ENCODE results near the gene MAN2C1. TPM values are rescaled to one million over a fixed set of nuclear protein-coding genes. Genes with fewer than 3 reads are reported as not detected.

The MAN2C1 gene
- total RNA-seq, result 99.9 and 144 TPM in 2 replicates

GRCh38 chr15:75367913-75368688 lies at the start of gene MAN2C1:
TSS of gene MAN2C1 (minus strand) at chr15:75368607. CDS start at chr15:75368583, 24 bp downstream.

DNA sequence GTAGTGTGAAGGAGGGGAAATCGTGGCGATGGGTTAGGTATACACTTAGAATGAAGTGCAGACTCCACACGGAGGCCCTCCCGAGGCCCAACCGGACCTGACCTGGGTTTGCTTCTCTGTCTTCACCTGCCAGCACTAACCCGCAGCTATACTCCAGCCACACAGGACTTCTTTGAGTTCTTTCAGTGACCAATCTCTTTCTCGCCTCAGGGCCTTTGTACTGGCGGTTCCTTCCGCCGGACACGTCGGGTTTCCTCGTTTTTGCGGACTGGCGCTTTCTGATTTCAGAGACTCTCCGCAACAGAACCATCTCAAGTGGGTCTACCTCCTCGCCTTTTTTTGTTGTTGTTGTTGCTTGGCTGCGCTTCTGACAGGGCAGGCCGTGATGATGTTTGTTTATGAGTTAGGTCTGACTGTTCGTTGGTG lies 21.6 kb downstream of the MAN2C1 start, which contains the start of gene NEIL1:
Gene NEIL1, plus strand, starts transcription at position 244 of the 426 bp plus-strand sequence. CDS start 1,867 bp downstream, outside the sequence.

DNA sequence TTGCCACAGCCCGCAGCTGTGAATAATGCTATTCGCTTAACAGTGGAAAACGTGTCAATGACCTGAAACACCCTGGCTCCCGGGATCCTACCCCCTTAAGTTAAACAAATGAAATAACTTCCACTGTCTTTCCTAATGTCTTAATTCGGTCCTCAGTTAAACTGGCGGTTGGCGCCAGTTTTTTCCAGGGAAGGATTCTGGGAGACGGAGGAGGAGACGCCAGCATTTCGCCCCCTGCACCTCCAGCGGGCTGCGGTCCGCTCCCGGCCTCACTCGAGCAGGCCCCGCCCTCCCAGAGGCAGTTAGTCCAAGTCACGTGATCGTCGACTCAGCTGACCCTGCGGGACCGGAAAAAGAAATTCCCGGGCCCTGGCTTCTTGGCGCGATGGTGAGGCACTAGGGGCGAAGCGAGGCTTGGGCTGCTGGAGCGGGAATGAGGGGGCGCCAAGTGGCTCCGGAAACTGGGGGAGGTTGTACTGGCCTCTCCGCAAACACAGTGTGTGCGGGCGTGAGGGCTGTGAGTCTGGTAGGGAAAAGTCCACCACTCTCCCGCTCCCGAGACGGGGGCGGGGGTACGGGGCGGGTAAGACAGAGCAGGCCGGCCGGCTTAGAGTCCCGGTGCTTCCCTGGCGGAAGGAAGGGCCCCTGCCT lies 32.6 kb downstream of the MAN2C1 start, which contains the start of gene COMMD4:
Gene COMMD4, plus strand, starts transcription at position 359 of the 651 bp plus-strand sequence. Its CDS starts 27 bp downstream, at position 386.

Other genes with a start within 250 kb of the MAN2C1 start
- gene C15orf39, start 166.7 kb downstream of the MAN2C1 start, total RNA-seq, result 13.1 and 14.5 TPM in 2 replicates
- not detected in 2 replicates for gene GOLGA6C, start 110.3 kb downstream of the MAN2C1 start, total RNA-seq
- not detected in 2 replicates for gene GOLGA6D, start 85.8 kb downstream of the MAN2C1 start, total RNA-seq
- gene COMMD4, start 32.5 kb downstream of the MAN2C1 start, total RNA-seq, result 45.5 and 76.9 TPM in 2 replicates
- gene NEIL1, start 21.6 kb downstream of the MAN2C1 start, total RNA-seq, result 6.6 and 24.7 TPM in 2 replicates
- 35.3 and 43.7 TPM in 2 replicates for gene SIN3A, start 83.1 kb upstream of the MAN2C1 start, total RNA-seq
- 18.4 and 20.8 TPM in 2 replicates for gene PTPN9, start 210.7 kb upstream of the MAN2C1 start, total RNA-seq

Measured in placental epithelial cell (primary cell).